Liver (tissue), 9 donors: ENCODE results near the gene SUGP2. TPM values are rescaled to one million over a fixed set of nuclear protein-coding genes. Genes with fewer than 3 reads are reported as not detected.

Experiments
- DNase-seq: peaks from one replicate; pipeline ENCODE4 v3.0.0-alpha.2; 2017; ENCODE audit warnings: low spot score
- H3K27ac ChIP-seq, 2 donors: one replicate each; pipeline ENCODE4 v1.7.0; 2013; ENCODE audit warnings: inconsistent platforms in 2 of 2, low read length in 2 of 2, control low read depth in 1 of 2, low read depth in 1 of 2, mild to moderate bottlenecking in 1 of 2
- H3K27me3 ChIP-seq, 4 donors: one replicate each; pipeline versions ENCODE4 v1.6.1 to v1.7.0; 2013; ENCODE audit warnings: low read length in 3 of 4, inconsistent platforms in 1 of 4, mild to moderate bottlenecking in 1 of 4, moderate library complexity in 1 of 4; ENCODE audit not compliant: control insufficient read depth in 4 of 4, insufficient read depth in 4 of 4
- H3K36me3 ChIP-seq, 4 donors: one replicate each; pipeline versions ENCODE4 v1.6.1 to v1.7.0; 2013; ENCODE audit warnings: low read length in 3 of 4, mild to moderate bottlenecking in 3 of 4, low read depth in 1 of 4, moderate library complexity in 1 of 4; ENCODE audit not compliant: control insufficient read depth in 4 of 4, insufficient read depth in 3 of 4
- H3K4me1 ChIP-seq, 4 donors: one replicate each; pipeline versions ENCODE4 v1.6.1 to v1.7.0; 2013; ENCODE audit warnings: low read length in 3 of 4, mild to moderate bottlenecking in 3 of 4, moderate library complexity in 1 of 4; ENCODE audit not compliant: control insufficient read depth in 4 of 4, insufficient read depth in 4 of 4
- H3K4me3 ChIP-seq, 3 donors: one replicate each; pipeline versions ENCODE4 v1.6.1 to v1.7.0; 2013; ENCODE audit warnings: low read length in 3 of 3, control low read depth in 1 of 3, low read depth in 1 of 3, mild to moderate bottlenecking in 1 of 3
- H3K9ac ChIP-seq, 2 donors: one replicate each; pipeline ENCODE4 v1.7.0; 2013; ENCODE audit warnings: low read length in 2 of 2, mild to moderate bottlenecking in 2 of 2, moderate library complexity in 2 of 2, control low read depth in 1 of 2, low read depth in 1 of 2
- H3K9me3 ChIP-seq, 4 donors: one replicate each; pipeline versions ENCODE4 v1.6.1 to v1.7.0; 2013; ENCODE audit warnings: low read length in 3 of 4; ENCODE audit not compliant: control insufficient read depth in 4 of 4
- ATF3 ChIP-seq: IDR thresholded peaks from 2 replicates; pipeline ENCODE4 v1.6.1; 2016; ENCODE audit warnings: antibody characterized with exemption
- CTCF ChIP-seq: fragments of 150-350 bp; IDR thresholded peaks from 2 replicates; pipeline ENCODE4 v1.5.1; 2017; ENCODE audit warnings: improper control_type of control experiment, low read depth, low read length; ENCODE audit not compliant: missing input control
- EGR1 ChIP-seq, 2 donors: IDR thresholded peaks; 2 replicates each; pipeline ENCODE4 v1.6.1; 2016 to 2018; ENCODE audit warnings: antibody characterized with exemption in 2 of 2, low read depth in 2 of 2
- FOXA1 ChIP-seq: IDR thresholded peaks from 2 replicates; pipeline ENCODE4 v1.6.1; 2016; ENCODE audit warnings: antibody characterized with exemption
- FOXA2 ChIP-seq: IDR thresholded peaks from 2 replicates; pipeline ENCODE4 v1.6.1; 2016; ENCODE audit warnings: antibody characterized with exemption
- GABPA ChIP-seq, 2 donors: IDR thresholded peaks in 1 of 2; conservative IDR thresholded peaks in 1 of 2; 2 replicates each; pipeline ENCODE4 v1.6.1; 2016; ENCODE audit warnings: antibody characterized with exemption in 2 of 2, mild to moderate bottlenecking in 1 of 2, moderate library complexity in 1 of 2
- HNF4A ChIP-seq, 2 donors: conservative IDR thresholded peaks; 2 replicates each; pipeline ENCODE4 v1.6.1; 2016; ENCODE audit warnings: antibody characterized with exemption in 2 of 2, mild to moderate bottlenecking in 2 of 2
- HNF4G ChIP-seq: IDR thresholded peaks from 2 replicates; pipeline ENCODE4 v1.6.1; 2016; ENCODE audit warnings: antibody characterized with exemption
- JUND ChIP-seq, 2 donors: IDR thresholded peaks; 2 replicates each; pipeline ENCODE4 v1.6.1; 2016; ENCODE audit warnings: antibody characterized with exemption in 2 of 2
- NR2F2 ChIP-seq: IDR thresholded peaks from 2 replicates; pipeline ENCODE4 v1.6.1; 2016; ENCODE audit warnings: antibody characterized with exemption
- SP1 ChIP-seq: IDR thresholded peaks from 2 replicates; pipeline ENCODE4 v1.6.1; 2018; ENCODE audit warnings: antibody characterized with exemption, mild to moderate bottlenecking
- TAF1 ChIP-seq: conservative IDR thresholded peaks from 2 replicates; pipeline ENCODE4 v1.6.1; 2016; ENCODE audit warnings: antibody characterized with exemption, mild to moderate bottlenecking
- WGBS: extraction: QIAGEN DNeasy Blood & Tissue Kit; methylation state at CpG from one replicate; pipeline ENCODE4 v1.1.7; 2013; 5-methylcytosine and 5-hydroxymethylcytosine counted together
- polyA plus RNA-seq, 2 donors: library from polyadenylated mRNA; stranded (reverse) in 1 of 2; unstranded in 1 of 2; fragments of 200-250 nt in 1 of 2; fragments of >200 nt in 1 of 2; fragmentation: Nextera tagmentation in 1 of 2; extraction: Ambion mirVana in 1 of 2; gene quantifications; one replicate each; pipeline versions ENCODE4 v1.2.1 to v1.2.3, GENCODE V29; 2013 to 2015
- total RNA-seq, 2 donors: library from RNA; depleted of rRNA; stranded (reverse); fragments of >200 nt; gene quantifications; one replicate each; pipeline ENCODE4 v1.2.3, GENCODE V29; 2014
- TF ChIP-seq, protein P1 (sequence below): IDR thresholded peaks from 2 replicates; pipeline ENCODE4 v1.6.1; 2016; ENCODE audit warnings: antibody characterized with exemption, mild to moderate bottlenecking
- TF ChIP-seq, protein P2 (sequence below): IDR thresholded peaks from 2 replicates; pipeline ENCODE4 v1.6.1; 2016; ENCODE audit warnings: antibody characterized with exemption
- TF ChIP-seq, protein P3 (sequence below): IDR thresholded peaks from 2 replicates; pipeline ENCODE4 v1.6.1; 2016; ENCODE audit warnings: antibody characterized with exemption
- donor health status: healthy.
- donor health status: healthy.
- donor health status: healthy.
- donor health status: healthy.
- donor health status: healthy.

Gene SUGP2
- total and polyA plus RNA-seq, 4 donors = 9.6 to 29.0 (median 19.2) TPM

DNA sequence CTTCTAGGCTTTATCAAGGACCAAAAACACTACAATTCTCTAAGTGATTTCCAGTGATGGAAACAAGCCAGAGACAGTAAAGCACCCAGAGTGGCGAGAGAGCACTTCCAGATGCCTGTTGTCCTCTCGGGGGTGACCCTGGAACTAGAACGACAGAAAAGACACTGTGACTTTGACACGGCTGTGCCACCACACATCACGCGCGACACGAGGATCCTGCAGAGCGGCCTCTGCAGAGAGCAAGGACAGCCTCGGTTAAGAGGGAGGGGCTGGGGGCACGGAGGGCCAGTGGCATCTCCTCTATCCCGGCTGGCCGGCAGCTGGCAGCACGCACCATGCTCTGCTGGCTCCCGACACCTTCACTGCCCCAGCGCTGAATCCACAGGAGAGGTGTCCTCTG lies 42.3 kb downstream of the SUGP2 start:
- TF ChIP-seq, protein P1, sequence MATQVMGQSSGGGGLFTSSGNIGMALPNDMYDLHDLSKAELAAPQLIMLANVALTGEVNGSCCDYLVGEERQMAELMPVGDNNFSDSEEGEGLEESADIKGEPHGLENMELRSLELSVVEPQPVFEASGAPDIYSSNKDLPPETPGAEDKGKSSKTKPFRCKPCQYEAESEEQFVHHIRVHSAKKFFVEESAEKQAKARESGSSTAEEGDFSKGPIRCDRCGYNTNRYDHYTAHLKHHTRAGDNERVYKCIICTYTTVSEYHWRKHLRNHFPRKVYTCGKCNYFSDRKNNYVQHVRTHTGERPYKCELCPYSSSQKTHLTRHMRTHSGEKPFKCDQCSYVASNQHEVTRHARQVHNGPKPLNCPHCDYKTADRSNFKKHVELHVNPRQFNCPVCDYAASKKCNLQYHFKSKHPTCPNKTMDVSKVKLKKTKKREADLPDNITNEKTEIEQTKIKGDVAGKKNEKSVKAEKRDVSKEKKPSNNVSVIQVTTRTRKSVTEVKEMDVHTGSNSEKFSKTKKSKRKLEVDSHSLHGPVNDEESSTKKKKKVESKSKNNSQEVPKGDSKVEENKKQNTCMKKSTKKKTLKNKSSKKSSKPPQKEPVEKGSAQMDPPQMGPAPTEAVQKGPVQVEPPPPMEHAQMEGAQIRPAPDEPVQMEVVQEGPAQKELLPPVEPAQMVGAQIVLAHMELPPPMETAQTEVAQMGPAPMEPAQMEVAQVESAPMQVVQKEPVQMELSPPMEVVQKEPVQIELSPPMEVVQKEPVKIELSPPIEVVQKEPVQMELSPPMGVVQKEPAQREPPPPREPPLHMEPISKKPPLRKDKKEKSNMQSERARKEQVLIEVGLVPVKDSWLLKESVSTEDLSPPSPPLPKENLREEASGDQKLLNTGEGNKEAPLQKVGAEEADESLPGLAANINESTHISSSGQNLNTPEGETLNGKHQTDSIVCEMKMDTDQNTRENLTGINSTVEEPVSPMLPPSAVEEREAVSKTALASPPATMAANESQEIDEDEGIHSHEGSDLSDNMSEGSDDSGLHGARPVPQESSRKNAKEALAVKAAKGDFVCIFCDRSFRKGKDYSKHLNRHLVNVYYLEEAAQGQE = no peak
- TF ChIP-seq SP1 (no peak), FOXA1 (no peak), EGR1 (IDR thresholded peaks at IDR 0.05; ENCODE audit: low read depth in 2 of 2) (no peak), HNF4A (conservative IDR thresholded peaks at IDR 0.05) (no peak), ATF3 (no peak), NR2F2 (no peak), FOXA2 (no peak), CTCF (no peak), TAF1 (no peak), JUND (IDR thresholded peaks at IDR 0.05) (no peak)
- TF ChIP-seq, protein P2, sequence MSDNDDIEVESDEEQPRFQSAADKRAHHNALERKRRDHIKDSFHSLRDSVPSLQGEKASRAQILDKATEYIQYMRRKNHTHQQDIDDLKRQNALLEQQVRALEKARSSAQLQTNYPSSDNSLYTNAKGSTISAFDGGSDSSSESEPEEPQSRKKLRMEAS = no peak
- TF ChIP-seq, protein P3, sequence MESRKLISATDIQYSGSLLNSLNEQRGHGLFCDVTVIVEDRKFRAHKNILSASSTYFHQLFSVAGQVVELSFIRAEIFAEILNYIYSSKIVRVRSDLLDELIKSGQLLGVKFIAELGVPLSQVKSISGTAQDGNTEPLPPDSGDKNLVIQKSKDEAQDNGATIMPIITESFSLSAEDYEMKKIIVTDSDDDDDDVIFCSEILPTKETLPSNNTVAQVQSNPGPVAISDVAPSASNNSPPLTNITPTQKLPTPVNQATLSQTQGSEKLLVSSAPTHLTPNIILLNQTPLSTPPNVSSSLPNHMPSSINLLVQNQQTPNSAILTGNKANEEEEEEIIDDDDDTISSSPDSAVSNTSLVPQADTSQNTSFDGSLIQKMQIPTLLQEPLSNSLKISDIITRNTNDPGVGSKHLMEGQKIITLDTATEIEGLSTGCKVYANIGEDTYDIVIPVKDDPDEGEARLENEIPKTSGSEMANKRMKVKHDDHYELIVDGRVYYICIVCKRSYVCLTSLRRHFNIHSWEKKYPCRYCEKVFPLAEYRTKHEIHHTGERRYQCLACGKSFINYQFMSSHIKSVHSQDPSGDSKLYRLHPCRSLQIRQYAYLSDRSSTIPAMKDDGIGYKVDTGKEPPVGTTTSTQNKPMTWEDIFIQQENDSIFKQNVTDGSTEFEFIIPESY = no peak
- Histone ChIP-seq H3K9ac (no peak overlapping the region), H3K36me3 (peaks cover 12 to 34% (median 18%) of the 10 kb centered on the region in 4 donors), H3K9me3 (no peaks in the 10 kb centered on the region), H3K27ac (no peak overlapping the region), H3K4me3 (no peak overlapping the region), H3K27me3 (no peaks in the 10 kb centered on the region), H3K4me1 (peaks cover 0 to 3% (median 0%) of the 10 kb centered on the region in 4 donors)
- WGBS = 92% methylated on average over 16 of the region's 16 CpGs
- no peak for DNase-seq

- no peak for DNase-seq
- H3K27me3 ChIP-seq = no peaks in the 10 kb centered on the region
- H3K4me3 ChIP-seq = no peak overlapping the region
- 90% methylated on average over 5 of the region's 5 CpGs for WGBS
- H3K9ac ChIP-seq = no peak overlapping the region
- no peak overlapping the region for H3K27ac ChIP-seq
- H3K4me1 ChIP-seq = peaks cover 0 to 3% (median 0%) of the 10 kb centered on the region in 4 donors
- H3K9me3 ChIP-seq = no peaks in the 10 kb centered on the region
- H3K36me3 ChIP-seq = peaks cover 6 to 31% (median 18%) of the 10 kb centered on the region in 4 donors
- TF ChIP-seq SP1 (no peak), HNF4G (no peak), CTCF (no peak), JUND (IDR thresholded peaks at IDR 0.05) (no peak), GABPA (IDR thresholded peaks at IDR 0.05 in 1 of 2, conservative IDR thresholded peaks at IDR 0.05 in 1 of 2) (no peak), TAF1 (no peak), HNF4A (conservative IDR thresholded peaks at IDR 0.05) (no peak), FOXA1 (no peak), EGR1 (IDR thresholded peaks at IDR 0.05; ENCODE audit: low read depth in 2 of 2) (no peak), NR2F2 (no peak), FOXA2 (no peak)
- TF ChIP-seq, protein P1 = no peak
Observed at GRCh38 chr19:18990128-18990708, 43.1 kb downstream of the SUGP2 start.
